ENCODE results near the gene FSIP1.

FSIP1 gene

DNA sequence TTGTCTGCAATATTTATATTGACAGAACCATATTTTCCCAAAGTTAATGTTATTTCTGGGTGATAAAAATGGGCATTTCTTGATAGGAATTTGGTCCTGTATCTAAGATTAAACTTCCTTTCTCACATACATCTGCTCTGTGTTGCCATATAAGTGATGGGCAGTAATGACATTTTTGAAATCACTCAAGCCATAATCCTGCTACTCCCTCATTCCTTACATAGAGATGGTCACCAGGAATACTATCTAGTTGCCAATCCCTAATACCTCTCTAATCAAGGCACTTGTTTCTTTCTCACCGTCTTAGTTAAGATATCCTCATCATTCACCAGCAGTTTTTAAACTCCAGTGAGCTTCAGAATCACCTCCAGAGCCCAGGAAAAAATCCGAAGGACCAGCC is 68.4 kb downstream of the FSIP1 start:
- no peak for DNase-seq

DNA sequence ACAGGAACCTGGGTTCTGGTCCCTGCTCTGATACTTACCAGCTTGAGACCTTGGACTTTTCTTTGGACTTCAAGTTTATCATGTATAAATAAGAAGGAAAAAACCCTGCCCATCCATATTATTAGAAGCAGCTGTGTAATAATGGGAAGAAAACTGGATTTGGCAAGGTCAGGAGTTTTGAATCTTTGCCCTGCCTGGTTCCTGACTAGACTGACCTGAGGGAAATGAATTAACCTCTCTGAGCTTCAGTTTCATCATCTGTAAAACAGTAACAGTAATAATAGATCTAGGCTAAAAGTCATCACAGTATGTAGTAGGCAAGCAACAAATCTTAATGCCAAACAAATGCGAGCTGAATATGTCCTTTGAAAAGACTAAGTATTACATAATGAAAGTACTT is 68.8 kb downstream of the FSIP1 start:
- DNase-seq = no peak

DNA sequence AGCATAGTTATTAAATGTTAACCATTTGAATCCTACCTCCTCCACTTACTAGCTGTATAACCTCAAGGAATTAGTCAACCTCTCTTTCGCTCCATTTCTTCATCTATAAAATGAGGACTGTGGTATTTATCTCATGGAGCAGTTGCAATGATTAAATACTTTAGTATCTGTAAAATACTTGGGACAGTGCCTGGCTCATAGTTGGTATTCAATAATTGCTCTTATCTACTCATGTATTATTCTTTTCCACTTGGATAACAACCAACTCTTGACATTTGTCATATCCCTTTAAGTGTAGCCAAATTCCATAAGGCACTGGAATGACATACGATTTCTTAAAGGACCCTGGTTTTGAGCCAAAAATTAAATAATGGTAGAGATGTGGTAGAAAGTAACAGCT is 72.0 kb downstream of the FSIP1 start:
- DNase-seq = no peak

DNA sequence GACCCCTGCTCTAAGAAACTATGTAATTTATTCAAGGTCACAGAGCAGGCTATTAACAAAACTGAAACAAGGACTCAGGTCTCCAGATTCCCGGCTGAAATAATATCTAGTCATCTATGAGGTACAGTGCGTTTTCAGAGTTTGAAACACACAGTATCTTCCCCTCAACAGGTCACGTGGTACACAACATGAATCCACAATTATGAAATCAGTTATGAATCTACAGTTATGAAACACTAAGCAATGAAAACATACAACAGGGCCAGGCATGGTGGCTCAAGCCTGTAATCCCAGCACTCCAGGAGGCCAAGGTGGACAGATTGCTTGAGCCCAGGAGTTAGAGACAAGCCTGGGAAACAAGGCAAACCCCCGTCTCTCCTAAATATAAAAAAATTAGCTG is 72.7 kb downstream of the FSIP1 start:
- no peak for DNase-seq

GRCh38 chr15:39706206-39706605 is 76.4 kb downstream of the FSIP1 start:
- DNase-seq = no peak

- DNase-seq = no peak
These were observed 78.0 kb downstream of the FSIP1 start for GRCh38 chr15:39704689-39705088.

DNA sequence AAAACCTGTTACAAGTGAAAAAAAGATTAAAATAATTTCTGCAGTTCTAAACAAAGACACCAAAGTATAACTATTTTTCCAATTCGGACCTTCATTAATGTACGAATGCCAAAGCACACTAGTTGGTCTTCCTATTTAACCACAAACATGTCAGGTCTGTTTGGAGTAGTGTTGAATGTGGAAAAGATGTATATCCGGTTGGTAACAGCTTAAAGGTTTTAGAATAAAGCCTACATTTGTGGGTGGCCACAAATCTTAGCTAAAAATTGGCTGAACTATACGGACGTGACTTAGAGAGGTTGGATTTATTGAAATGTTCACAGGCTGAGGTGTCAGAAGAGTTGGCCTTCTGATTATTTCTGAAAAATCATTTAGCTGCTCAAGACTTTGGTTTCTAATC is 78.4 kb downstream of the FSIP1 start:
- no peak for DNase-seq

DNA sequence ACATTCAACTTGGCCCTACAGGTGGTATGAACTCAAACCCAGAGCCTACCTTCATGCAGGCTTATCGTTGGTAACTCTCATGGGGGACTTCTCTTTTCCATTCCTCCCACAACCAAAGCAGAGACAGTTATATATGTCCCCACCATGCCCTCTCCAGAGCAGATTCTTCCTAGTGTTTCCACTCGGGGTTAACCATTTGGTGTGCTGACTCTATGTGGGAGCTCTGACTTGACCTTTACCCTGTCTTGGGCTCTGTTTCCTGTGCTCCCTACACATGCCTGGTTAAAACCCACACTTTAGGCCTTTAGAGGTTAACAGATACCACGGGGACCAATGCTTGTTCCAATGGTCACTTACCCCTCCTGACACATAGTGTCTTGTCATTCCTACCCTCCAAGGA is 80.7 kb downstream of the FSIP1 start:
- DNase-seq = no peak

DNA sequence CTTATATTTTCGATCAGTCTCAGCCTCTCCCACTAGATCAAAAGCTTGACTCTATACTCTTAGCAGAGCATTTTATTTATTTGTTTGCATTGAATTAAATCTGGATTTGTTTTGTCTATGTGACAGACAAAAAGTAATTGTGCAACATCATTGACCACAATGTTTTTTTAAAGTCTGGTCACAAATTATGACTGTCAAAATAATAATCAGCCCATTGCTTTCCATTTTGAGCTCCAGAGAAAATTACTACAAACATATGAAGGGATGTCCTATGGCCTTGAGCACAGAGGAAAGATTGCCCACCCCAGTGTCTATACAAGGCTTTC is 82.3 kb downstream of the FSIP1 start:
- DNase-seq = no peak

GRCh38 chr15:39699516-39700374 is 82.9 kb downstream of the FSIP1 start:
- no peak for DNase-seq

- no peak for DNase-seq
These were observed 83.9 kb downstream of the FSIP1 start for GRCh38 chr15:39698444-39699390.

GRCh38 chr15:39697509-39697908 is 85.1 kb downstream of the FSIP1 start:
- no peak for DNase-seq

- DNase-seq = no peak
These were observed 86.8 kb downstream of the FSIP1 start for GRCh38 chr15:39695793-39696192.

GRCh38 chr15:39692356-39693327 is 90.0 kb downstream of the FSIP1 start:
- DNase-seq = no peak

DNA sequence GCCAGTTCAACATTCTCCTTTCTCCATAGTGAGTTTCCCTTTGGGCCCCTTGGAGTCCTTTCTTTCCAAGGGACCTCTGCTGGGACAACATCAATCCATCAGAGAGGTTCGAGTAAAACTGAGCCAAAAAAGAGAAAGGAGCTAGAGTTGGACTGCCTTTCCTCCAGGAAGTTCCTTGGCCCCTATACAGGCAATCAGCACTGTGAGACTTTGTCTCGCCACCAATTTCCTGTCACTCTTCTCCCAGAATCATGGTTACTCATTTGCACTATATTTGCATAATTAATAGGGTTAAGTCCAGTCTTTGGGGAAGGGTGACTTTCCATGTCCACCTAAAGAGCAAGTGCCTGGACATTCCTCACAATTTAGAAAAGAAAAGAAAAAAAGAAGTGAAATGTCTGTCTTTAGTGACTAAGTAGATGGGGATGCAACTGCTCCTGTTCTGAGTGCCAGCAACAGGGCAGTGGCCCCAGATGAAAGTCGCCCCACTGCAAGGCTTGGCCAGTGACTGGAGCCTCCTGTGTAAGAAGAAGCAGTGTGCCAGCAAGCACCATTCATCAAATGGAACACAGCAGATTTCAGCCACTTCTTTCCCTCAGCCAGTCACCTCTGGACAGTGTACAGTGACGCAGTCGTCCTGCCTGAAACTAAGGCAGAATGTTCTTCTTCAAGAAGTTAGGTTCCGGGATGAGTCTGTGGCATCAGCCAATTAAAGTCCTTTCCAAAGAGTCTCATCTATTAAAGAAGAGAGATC is 91.6 kb downstream of the FSIP1 start:
- no peak for DNase-seq

DNA sequence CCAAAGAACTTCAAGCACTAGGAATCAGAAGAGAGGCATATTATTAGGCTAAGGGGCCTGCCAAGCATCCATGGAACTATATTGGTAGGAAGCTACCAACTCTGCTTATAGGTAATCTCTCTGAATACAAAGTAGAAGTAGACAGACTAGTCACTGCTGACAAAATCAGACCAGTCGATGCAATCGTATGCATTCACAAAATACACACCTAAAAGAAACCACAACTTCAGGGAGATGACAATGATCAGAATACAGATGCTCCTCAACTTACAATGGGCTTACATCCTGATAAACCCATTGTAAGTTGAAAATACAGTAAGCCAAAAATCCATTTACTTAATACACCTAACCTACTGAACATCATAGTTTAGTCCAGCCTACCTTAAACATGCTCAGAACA is 94.7 kb downstream of the FSIP1 start:
- DNase-seq = no peak

DNA sequence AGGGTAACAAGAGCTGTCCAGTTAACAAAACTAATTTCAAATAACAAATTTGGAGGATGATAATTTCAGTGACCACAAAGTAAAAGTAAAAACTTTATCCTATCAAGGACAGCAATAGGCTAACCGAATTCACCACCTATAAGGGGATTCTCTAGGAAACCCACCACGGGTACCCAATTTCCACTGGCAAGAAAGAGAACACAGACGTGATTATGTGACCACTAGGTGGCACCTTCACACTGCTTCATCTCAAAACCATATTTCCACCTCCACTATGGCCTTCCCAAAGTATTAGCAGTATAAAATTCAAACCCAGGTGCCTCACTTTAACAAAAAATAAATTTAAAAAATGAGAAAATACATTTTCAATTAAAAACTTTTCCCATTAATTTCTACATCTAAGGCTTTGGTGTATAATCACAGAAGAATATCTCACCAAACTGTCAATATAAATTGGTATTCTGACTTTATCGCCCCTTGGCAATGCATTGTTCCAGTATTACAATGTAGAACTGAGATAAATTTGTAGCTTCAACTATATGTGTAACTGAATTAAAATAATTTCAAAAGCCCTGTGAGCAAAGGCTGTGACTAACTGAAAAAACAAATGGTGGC is 96.5 kb downstream of the FSIP1 start:
- no peak for DNase-seq

DNA sequence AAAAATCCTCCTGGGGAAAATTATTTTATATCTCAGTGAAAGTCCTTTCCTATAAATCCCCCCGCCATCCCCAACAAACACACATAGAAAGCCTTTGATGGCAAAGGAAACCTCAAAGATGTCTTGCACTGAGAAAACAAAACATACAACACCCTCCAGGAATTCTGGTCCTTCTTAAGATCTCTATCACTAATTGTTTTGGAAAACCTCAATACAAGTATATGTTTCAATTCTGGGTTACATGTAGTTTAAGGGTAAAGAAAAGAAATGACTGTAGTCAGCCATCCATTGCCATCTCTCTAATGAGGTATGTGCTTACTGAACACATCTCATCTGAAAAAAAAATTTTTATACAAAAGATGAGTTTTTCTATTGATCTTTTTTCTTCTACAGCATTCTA is 97.3 kb downstream of the FSIP1 start:
- DNase-seq = no peak

DNA sequence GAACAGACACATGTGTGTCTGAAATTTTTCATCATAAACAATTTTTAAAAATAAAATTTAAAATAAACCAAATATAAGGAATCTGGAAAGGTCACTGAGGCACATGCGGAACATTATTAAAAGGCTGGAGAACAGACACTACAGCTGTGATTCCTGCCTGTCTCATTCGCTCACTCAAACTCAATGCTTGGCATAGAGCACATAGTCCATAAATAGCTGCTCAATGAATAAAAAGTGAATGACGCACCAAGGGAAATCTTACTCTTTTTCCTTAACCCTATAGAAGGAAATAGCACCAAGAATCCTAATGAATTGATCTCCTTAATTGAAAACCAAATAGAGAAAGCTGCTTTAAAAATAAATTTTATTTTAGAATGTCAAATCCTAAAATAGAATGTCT is 98.4 kb downstream of the FSIP1 start:
- no peak for DNase-seq

- DNase-seq = no peak
These were observed 100.3 kb downstream of the FSIP1 start for GRCh38 chr15:39682366-39682765.

DNA sequence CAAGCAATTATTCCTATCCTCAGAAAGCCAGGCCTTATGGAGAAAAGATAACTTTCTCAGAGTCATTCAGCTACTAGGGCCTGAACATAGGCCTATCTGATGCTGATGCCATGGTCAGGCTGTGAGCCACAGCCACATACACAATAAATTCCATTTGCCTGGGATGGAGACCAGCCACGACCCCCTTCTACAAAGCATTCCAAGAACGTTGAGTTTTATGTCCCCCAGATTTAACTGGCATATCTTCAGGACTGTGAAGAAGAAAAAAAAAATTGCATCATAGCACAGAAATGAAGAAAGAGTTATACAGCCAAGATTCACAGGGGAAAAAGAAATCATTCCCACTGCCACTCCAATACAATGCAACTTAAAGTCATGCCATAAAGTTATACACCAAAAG is 101.8 kb downstream of the FSIP1 start:
- DNase-seq = no peak

DNA sequence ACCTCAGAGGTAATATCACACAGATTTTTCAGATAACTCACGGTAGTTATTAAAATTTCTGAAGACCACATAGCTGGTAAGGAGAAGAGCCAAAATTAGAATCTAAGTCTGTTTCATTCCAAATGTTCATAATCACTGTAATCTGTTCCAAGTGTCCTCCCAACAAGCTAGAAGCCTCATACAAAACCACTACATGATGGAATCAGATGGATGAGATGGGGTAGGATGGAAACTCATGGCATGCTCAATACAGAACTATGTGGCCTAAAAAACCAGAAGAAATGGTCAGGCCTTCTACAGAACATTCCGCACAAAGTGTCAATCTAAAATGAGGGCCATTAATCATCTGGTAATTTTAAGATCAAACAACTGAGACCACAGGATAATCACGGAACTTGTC is 110.0 kb downstream of the FSIP1 start:
- DNase-seq = no peak
